GM18517 (cell line): Measurements from ENCODE around the gene CLMN.

Experiments
- ATAC-seq: cut with Tn5 transposase; IDR thresholded peaks from one replicate; pipeline ENCODE4 v1.9.1; 2021; ENCODE audit warnings: mild to moderate bottlenecking, moderate library complexity; ENCODE audit not compliant: unreplicated experiment

Gene CLMN

DNA sequence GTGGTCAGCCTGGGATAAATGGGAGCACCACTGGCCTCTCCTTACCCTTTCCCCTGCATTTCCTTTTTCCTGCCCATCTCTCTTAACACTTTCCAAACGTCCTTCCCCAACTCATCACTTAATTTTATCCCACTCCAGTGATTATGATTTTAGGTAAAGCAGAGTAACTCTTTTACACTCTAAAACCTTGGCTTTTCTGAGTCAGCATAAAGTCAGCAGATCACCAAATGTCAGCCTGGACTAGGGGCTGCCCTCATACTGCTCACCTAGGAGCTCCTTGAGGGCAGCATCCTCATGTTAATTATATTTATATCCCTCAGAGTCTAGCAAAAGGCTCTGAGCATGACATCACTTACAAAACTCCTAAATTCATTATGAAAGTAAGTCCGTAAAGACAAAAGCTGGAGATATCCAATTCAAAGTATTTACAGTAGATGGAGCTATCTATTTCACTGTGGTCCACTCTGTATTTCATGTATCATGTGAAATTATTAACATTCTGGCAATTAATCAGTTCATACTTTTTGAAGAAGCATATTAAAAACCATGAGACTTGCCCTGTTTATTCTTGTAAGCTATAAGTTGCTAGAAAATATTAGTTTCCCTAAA lies 145.4 kb downstream of the CLMN start:
- ATAC-seq = no peak

DNA sequence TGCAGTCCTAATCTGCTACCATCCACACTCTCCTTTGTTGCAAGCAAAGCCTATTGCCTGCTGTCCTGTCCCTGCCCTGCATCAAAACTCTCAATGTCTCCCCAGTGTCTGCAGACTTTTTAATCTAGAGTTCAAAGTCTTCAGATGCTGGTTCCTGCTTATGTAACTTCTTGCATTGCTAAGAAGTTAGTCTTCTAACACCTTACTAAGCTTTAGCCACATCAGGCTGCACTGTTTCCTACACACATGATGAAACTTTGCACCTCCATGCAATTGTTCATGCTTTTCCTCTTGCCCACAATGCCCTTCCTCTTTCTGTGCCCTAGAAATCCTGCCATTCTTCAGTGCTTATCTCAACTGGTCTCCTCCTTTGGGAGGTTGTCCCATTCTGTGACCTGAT lies 146.2 kb downstream of the CLMN start:
- ATAC-seq = no peak

DNA sequence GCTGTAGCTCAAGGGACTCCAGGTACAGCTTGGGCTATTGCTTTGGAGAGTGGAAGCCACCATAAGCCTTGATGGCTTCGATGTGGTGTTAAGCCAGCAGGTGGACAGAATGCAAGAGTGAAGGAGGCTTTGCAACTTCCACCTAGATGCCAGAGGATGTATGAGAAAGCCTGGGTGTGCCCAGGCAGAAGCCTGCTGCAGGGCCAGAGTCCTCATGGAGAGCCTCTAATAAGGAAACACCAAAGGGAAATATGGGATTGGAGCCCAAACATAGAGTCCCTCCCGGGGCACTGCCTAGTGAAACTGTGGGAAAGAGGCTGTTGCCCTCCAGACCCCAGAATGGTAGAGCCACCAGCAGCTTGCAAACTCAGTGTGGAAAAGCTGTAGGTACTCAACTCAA lies 152.5 kb downstream of the CLMN start:
- no peak for ATAC-seq

DNA sequence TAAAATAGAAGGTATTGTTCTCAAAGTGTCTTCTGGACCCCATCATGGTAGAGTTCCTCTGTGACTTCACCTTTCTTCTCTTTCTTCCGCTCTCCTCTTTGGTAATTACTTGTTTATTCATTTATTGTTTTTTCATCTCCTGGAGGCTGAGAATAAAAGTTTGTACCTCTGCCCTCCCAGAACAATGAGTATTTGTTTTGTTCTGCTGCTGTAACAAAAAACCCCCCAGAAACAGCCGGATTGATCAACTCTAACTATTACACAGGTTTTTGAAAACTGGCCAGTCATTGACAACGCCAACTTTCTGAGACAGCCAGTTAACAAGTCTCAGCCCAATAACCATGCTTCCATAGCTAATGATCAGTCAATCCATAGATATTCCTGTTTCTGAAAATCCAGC lies 154.2 kb downstream of the CLMN start:
- ATAC-seq = no peak

DNA sequence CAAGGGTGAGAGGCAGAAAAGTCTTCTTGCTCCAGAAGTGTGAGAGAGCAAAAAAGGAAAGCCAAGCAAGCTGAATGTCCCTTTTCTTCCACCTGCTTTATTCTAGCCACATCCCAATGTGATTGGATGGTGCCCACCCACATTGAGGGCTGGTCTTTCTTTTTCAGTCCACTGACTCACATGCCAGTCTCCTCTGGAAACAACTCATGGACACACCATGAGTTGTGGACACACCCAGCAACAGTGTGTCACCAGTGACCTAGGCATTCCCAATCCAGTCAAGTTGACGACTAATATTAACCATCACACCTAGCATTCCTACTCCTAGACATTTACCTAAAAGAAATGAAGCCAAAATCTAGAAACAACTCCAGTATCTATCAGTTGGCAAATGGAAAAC lies 155.2 kb downstream of the CLMN start:
- no peak for ATAC-seq

DNA sequence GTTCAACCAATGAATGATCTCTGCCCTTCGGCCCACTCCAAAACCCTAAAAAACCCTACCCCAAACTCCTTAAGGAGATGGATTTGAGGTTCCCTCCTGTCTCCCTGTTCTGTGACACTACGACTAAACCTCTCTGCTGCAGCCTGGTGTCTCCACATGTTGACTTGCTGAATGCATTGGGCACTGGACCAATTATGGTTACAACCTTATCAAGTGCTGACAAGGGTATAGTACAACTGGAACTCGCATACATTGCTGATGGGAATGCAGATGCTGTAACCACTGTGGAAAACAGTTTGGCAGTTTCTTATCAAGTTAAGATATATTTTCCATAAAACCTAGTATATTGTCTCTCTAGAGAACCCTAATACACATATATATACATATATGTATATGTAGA lies 156.0 kb downstream of the CLMN start:
- no peak for ATAC-seq

DNA sequence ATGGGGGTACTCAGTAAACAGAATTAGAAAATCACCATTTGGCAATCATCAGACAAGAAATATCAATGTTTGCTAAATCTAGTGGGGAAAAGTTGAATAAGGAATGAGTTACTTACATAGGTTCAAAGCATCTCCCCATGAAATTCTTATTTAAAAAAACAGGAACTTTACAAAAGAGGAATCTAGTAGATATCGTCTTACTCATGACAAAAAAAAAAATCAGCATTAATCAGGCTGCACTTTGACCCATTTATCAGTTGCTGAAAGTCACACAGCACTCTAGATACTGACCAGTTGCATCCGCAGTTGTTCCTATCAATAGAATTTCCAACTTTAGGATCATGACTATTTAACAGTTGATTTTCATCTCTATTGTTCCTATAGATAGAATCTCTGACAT lies 156.6 kb downstream of the CLMN start:
- ATAC-seq = no peak

DNA sequence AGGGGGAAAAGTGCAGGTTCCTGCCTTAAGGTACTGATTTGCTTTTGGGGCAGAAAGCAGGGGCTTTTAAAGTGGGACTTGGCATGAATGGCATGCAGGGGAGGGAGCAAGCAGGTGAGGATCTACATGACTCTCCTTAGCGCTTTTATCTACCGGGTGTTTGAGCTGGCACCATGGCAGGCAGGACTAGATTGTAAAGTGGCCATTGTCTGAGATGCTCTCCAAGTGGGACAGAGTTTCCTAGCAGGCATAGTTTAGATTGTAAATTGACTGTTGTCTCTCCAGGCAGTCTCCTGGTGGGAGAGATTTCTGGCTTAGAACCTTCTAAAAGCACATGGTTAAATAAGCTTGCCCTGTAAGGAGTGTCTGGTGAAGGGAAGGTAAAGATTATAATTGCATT lies 157.1 kb downstream of the CLMN start:
- ATAC-seq = no peak

DNA sequence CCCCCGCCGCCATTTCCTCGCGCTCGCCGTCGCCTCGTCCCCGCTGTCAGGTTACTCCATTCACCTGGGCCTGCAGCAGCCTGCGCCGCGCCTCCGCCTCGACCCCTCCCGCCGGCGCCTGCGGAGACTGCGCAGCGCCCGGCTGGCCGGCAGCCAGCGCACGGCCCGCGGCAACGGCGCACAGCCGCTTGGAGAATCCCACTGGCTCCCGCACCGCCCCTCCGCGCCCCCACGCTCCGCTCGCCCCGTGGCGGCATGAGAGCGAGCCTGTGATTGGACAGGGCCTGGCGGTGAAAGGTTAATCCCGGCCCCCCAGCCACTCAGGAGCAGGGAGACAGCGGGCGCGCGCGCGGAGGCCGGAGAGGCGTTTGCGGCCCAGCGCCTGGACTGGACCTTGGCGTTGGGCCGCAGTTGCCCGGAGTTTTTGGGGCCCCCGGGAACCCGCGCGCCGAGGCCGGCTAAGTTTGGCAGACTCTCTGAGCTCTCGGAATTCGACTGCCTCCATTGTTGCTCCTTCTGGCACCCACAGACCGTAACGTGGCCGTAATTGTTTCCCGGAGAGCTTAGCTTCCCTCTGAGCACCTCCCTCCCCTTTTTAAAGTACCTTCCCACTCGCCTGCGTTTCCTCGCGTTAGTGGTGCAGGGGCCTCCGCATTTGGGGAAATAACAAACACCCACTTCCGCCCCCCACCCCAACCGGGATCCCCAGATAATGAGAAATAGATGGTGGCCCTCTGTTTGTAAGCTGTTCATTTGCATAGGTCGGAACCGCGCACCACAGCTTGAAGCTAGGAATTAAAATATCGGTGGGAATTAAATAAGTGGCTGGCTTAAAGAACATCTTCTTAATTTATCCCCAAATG lies 162.2 kb downstream of the CLMN start, which contains the start of gene DICER1:
TSS of gene DICER1 (minus strand) at position 203 of the 863 bp plus-strand sequence. CDS start 24,071 bp downstream, outside the sequence.
- ATAC-seq = peak; percentile 85

DNA sequence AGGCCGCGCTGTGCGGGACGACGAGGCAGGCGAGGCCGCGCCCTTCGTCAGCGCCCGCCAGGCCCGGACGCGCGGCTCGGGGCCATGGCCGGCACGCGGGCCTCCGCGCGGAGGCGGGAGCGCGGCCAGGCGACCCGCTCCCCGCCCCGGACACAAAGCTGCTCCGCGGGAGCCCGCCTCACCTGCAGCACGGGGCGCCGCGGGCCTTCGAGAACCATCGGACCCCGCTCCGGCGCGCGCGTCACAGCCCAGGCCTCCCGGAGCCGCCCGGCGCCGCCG lies 162.7 kb downstream of the CLMN start:
- peak; percentile 48 for ATAC-seq

DNA sequence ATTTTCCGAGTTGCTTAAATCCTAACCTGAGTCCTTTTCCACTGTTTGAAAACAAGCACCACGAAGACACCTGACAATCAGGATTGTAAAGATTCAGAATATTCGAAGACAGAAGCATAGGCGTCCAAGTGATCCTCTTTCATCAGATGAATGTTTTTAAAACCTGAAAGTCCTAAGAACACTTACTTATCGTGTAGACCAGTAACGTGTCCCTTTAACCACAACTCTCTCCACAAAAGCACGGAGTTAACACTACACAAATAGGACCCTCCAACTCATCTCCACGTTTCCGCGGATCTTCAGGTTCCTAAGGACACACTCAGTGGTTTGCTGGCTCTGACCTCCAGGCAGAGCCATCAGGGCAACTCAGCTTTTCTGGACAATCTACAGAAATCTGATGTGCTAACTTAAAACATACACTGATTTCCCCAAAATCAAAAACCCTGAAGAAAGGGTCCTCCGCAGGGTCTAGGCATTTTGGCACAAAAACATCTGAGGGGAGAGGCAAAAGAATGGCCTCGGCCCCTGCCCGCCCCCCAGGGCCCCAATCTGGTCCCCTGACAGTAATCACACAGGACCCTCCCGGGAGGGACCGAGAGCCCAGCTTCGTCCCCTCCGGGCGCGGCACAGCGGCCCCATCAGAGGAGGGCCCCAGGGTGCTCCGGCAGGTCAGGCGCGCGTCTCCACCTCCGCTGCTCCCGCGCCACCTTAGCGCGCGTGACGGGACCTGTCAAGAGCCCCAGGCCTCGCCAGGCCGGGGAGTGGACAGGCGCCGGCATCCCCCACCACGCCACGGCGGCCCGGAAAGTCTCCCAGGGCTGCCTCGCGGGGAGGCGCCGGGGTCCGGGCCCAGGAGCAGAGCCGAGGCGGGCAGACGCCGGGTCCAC lies 163.3 kb downstream of the CLMN start:
- peak; percentile 17 for ATAC-seq

DNA sequence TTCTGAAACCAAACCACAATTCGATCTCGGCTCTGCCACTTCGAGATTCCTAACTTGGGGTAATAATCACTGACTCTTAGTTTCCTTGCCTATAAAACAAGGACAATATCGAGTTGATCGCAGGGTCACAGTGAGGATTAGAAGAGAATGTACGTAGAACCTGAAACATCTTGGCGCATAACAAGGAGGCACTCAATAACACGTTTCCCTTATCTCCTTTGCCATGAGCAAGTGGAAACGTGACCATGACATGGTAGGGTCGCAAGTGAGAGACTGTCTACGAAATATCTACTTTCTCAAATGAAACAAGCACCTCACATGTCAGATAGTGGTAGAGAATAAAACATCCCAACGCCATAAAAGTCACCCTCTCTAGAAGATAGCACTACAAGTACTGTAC lies 164.7 kb downstream of the CLMN start:
- no peak for ATAC-seq

DNA sequence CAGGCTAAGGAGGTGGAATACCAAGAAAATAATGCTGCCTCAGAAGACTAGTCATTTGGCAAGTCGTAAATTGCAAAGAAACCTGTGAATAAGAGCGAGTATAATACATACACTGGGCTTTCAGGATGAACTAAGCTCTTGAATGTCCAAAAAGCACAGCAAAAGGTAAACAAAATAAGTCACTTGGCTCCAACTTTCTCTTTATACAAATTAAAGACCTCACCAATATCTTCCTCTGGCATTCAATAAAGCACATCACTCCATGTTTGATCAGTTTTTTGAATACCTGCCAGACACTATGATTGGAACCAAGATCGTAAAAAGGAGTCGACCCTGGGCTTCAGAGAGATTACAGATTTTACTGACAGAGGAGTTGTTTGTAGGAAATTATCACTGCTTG lies 165.8 kb downstream of the CLMN start:
- no peak for ATAC-seq

DNA sequence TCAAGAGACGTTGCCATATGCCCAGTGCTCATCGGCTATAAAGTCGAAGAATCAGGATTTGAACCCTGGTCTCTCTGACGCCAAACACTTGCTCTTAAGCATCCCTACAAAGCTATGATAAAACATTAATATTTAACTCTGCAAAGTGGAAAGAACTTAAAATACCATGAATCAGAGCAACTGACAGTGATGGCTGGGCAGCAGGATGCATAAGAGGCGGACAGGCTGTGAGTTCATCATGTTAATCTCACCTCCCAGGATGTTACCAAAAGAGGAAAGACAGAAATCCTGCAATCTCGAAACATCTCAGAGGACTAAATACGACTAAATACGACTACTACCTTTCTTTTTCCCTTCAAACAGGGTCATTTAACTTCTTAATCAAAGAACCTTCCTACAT lies 168.1 kb downstream of the CLMN start:
- no peak for ATAC-seq

DNA sequence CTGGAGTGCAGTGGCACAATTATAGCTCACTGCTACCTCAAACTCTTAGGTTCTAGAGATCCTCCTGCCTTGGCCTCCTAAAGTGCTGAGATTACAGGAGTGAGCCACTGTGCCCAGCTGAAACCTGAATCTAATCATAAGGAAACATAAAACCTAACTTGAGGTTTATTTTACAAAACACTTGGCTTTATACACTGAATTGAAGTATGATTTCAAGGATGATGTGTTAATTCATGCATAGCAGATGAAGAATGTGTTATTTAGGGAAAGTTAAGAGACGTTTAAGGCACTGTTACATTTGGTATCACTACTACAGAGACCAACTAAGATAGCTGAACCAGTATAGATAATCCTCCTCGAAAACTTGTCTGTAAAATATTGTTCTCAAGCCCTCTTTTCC lies 168.8 kb downstream of the CLMN start:
- ATAC-seq = no peak

DNA sequence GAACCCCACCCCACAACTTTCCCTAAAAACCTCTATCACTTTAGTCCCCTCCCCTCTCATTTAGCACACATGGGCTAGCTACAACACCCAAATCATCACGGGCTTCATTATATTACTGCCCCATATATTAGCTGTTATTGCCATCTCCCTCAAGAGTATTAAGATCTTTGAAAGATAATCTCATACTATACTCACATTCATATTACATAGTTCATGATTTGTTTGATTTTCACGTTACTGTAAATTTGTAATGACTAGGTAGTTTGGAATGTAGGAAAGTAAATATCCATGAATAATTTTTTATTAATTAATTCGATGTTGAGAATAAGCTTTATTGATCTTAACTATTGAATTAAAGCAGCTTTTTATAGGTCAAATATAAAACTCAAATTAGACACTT lies 170.3 kb downstream of the CLMN start:
- ATAC-seq = no peak

DNA sequence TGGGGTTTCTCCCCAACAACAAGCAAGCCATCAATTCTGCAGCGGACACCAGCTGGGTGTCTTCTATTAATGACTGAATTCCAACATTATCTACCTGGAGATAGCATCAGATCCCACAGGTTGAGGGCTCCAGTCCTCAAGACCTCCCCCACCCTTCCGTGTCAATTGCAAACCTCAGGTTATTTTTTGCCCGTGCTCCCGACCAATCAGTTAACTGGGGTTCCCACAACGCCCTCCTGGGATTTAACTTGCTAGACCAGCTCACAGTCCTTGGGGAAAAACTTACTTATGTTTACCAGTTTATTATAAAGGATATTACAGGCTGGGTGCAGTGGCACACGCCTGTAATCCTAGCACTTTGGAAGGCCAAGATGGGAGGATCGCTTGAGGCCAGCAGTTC lies 172.1 kb downstream of the CLMN start:
- ATAC-seq = no peak

DNA sequence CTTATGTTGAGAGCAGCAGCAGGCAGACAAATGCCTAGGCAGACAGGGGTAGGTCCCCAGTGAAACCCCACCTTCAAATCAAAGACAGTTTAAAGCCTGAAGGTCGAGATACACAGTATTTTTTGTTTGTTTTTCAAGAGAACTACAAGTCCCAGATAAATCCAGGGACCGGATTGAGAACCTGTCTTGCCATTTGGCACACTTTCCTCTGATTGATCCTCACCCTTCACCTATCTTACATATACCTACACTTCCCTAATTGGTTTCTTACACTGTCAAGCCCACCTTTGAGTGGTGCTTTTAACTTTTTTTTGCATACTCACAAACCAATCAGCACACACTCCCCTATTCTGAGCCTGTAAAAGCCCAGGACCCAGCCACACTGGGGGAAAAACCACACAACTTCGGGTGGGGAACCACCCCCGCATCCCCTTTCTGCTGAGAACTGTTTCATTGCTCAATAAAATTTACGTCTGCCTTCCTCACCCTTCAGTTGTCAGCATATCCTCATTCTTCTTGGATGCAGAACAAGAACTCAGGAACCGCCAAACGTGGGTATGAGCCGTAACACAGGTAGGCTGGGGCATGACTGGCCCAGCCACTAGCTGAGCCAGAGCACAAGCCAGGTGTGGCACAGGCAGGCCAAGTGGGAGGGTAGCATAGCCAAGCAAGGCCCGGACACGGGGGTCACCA lies 173.5 kb downstream of the CLMN start:
- ATAC-seq = no peak

DNA sequence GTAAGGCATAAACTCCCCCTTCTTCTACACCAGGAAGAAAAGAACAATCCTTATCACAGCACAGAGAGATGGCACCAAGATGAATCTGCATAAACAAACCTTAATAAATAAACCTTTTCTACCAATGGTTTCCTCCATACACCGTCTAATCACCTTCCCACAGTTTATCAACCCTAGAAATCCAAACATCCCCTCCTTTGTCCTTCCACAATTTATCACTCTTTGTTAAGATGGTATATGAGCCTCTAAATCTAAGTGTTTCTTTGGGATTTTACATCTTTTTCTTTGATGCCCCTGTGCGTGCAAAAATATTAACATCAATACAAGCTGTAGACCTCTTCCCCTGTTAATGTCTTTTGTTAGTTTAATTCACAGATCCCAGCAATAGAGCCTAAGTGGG lies 174.9 kb downstream of the CLMN start:
- ATAC-seq = no peak

DNA sequence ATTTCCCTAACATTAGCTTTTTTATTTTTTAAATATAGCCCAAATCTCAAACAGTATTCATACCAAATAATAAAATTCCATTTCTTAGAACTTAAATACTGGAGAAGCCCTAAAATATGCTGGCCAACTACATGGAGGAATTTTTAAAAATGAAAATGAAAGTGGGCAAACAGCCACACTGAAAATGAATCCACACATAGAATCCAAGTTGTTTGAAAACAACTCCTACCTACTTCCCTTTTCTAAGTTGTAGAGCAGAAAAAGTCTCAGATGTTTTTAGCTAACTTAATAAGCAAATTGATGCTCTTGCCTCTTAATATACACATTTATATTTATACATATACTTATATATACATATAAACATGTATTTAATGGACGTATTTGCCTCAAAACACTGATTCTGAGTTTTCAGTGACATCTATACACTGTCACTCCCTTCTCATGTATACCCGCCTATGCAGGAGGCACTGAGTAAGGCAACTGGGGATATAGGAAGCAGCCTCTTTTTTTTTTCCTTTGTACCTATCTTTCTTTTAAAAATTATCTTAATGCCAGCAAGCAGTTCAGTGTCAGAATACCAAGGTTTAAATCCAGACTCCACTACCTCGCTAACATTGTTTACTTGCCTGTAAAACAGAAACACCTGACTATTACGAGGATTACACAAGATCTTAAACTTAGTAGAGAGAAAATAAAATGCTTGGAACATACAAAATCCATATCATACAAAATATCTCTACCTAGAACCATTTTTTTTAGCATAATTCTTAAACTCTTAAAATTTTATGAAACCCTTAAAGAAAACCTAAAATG lies 175.7 kb downstream of the CLMN start:
- no peak for ATAC-seq
